ENCODE measurements around the gene CAPN1. TPM values are rescaled to one million over a fixed set of nuclear protein-coding genes. Genes with fewer than 3 reads are reported as not detected.
A peak's percentile ranks its signal among the peaks of the same experiment; 100 is the strongest.
"Not testable (repeated sequence)": the region's sequence is repeated elsewhere in the genome, so short reads cannot be mapped to it uniquely, and the experiment has no call there.

Gene CAPN1
- total RNA-seq, 2 experiments from 2014 or later = 170 to 179 TPM

GRCh38 chr11:65245046-65245445 is 63.3 kb downstream of the CAPN1 start:
- not testable (repeated sequence) for H3K27me3 Mint-ChIP-seq (ENCODE audit: low read depth); DNase-seq; H3K27ac Mint-ChIP-seq; ATAC-seq; H3K4me1 Mint-ChIP-seq (ENCODE audit: low read depth); H3K36me3 Mint-ChIP-seq (ENCODE audit: low read depth); H3K4me3 Mint-ChIP-seq
- ChIA-PET CTCF (interaction anchor here (0.8 kb wide), 1 partner anchor 20 kb away, joined by 4 read pairs; no protein-coding TSS in a partner anchor), POLR2A (interaction anchor here (0.9 kb wide), 1 partner anchor 17 kb away, joined by 3 read pairs; the partner anchor contains the start of gene POLA2)
- peaks cover 12% of the 10 kb centered on the region for H3K9me3 Mint-ChIP-seq (ENCODE audit: insufficient read depth)

- no peak for ATAC-seq
- H3K27ac Mint-ChIP-seq = no peak overlapping the region
- ChIA-PET POLR2A (no interaction called here), CTCF (interaction anchor here (0.7 to 1.9 kb wide), 2 partner anchors 21 to 22 kb away, joined by 3 to 6 read pairs; no protein-coding TSS in a partner anchor)
- no peak overlapping the region for H3K4me3 Mint-ChIP-seq
- no peaks in the 10 kb centered on the region for H3K27me3 Mint-ChIP-seq (ENCODE audit: low read depth)
- H3K36me3 Mint-ChIP-seq (ENCODE audit: low read depth) = peaks cover 3% of the 10 kb centered on the region
- DNase-seq = no peak
- H3K9me3 Mint-ChIP-seq (ENCODE audit: insufficient read depth) = peaks cover 12% of the 10 kb centered on the region
- no peaks in the 10 kb centered on the region for H3K4me1 Mint-ChIP-seq (ENCODE audit: low read depth)
These were observed 64.8 kb downstream of the CAPN1 start for GRCh38 chr11:65246506-65246905.

- H3K4me1 Mint-ChIP-seq (ENCODE audit: low read depth); H3K27ac Mint-ChIP-seq; DNase-seq; H3K36me3 Mint-ChIP-seq (ENCODE audit: low read depth); POLR2A ChIA-PET; ATAC-seq; H3K27me3 Mint-ChIP-seq (ENCODE audit: low read depth); H3K9me3 Mint-ChIP-seq (ENCODE audit: insufficient read depth); H3K4me3 Mint-ChIP-seq: not testable (repeated sequence)
- CTCF ChIA-PET = interaction anchor here (1.0 to 1.9 kb wide), 3 partner anchors 14 to 44 kb away, joined by 3 to 6 read pairs (median 3); no protein-coding TSS in a partner anchor
These were observed 66.5 kb downstream of the CAPN1 start for GRCh38 chr11:65248184-65248710.

GRCh38 chr11:65251476-65251875 is 69.7 kb downstream of the CAPN1 start:
- Mint-ChIP-seq H3K27ac (no peak overlapping the region), H3K27me3 (ENCODE audit: low read depth) (peaks cover 6% of the 10 kb centered on the region), H3K4me3 (no peak overlapping the region), H3K36me3 (ENCODE audit: low read depth) (no peaks in the 10 kb centered on the region), H3K4me1 (ENCODE audit: low read depth) (no peaks in the 10 kb centered on the region), H3K9me3 (ENCODE audit: insufficient read depth) (no peaks in the 10 kb centered on the region)
- ChIA-PET POLR2A (interaction anchor here (0.5 to 0.7 kb wide), 2 partner anchors 10 to 48 kb away, joined by 3 read pairs; partner anchors contain the start of gene POLA2), CTCF (interaction anchor here (0.6 to 2.8 kb wide), 9 partner anchors 11 to 80 kb away, joined by 3 to 24 read pairs (median 6); partner anchors contain the start of gene POLA2)
- no peak for ATAC-seq
- DNase-seq = no peak

- H3K27ac Mint-ChIP-seq = no peak overlapping the region
- H3K4me3 Mint-ChIP-seq = no peak overlapping the region
- peaks cover 9% of the 10 kb centered on the region for H3K4me1 Mint-ChIP-seq (ENCODE audit: low read depth)
- H3K27me3 Mint-ChIP-seq (ENCODE audit: low read depth) = peaks cover 6% of the 10 kb centered on the region
- no peaks in the 10 kb centered on the region for H3K36me3 Mint-ChIP-seq (ENCODE audit: low read depth)
- DNase-seq (no peak), ATAC-seq (no peak)
- POLR2A ChIA-PET = no interaction called here
- CTCF ChIA-PET = interaction anchor here (2.5 kb wide), 1 partner anchor 29 kb away, joined by 7 read pairs; no protein-coding TSS in a partner anchor
- no peaks in the 10 kb centered on the region for H3K9me3 Mint-ChIP-seq (ENCODE audit: insufficient read depth)
These were observed 73.0 kb downstream of the CAPN1 start for GRCh38 chr11:65254724-65255123.

GRCh38 chr11:65258988-65259387 is 77.3 kb downstream of the CAPN1 start:
- H3K9me3 Mint-ChIP-seq (ENCODE audit: insufficient read depth) = no peaks in the 10 kb centered on the region
- peaks cover 14% of the 10 kb centered on the region for H3K36me3 Mint-ChIP-seq (ENCODE audit: low read depth)
- ChIA-PET POLR2A (interaction anchor here (0.7 kb wide), 1 partner anchor 1362 kb away, joined by 4 read pairs; no protein-coding TSS in a partner anchor), CTCF (interaction anchor here (0.9 to 1.3 kb wide), 4 partner anchors 16 to 71 kb away, joined by 3 read pairs; no protein-coding TSS in a partner anchor)
- H3K4me1 Mint-ChIP-seq (ENCODE audit: low read depth) = peaks cover 37% of the 10 kb centered on the region
- peaks cover 5% of the 10 kb centered on the region for H3K27me3 Mint-ChIP-seq (ENCODE audit: low read depth)
- ATAC-seq (no peak), DNase-seq (no peak)
- no peak overlapping the region for H3K4me3 Mint-ChIP-seq
- H3K27ac Mint-ChIP-seq = peak overlapping the region; percentile 20

- Mint-ChIP-seq H3K4me3 (no peak overlapping the region), H3K27ac (no peak overlapping the region)
- CTCF ChIA-PET = interaction anchor here (1.6 kb wide), 1 partner anchor 10 kb away, joined by 5 read pairs; no protein-coding TSS in a partner anchor
These were observed 78.6 kb downstream of the CAPN1 start for GRCh38 chr11:65260302-65260701.

GRCh38 chr11:65260756-65261590 is 79.2 kb downstream of the CAPN1 start:
- H3K27me3 Mint-ChIP-seq (ENCODE audit: low read depth) = no peaks in the 10 kb centered on the region
- H3K4me3 Mint-ChIP-seq = peak overlapping the region; percentile 97
- ATAC-seq (no peak), DNase-seq (no peak)
- ChIA-PET CTCF (interaction anchor here (0.9 to 2.3 kb wide), 11 partner anchors 10 to 151 kb away, joined by 3 to 16 read pairs (median 6); partner anchors contain the start of gene CDC42EP2), POLR2A (interaction anchor here (0.8 to 2.9 kb wide), 23 partner anchors 11 to 337 kb away, joined by 3 to 20 read pairs (median 5); partner anchors contain the start of genes CDC42EP2, FAU, FRMD8 and MALAT1)
- peaks cover 54% of the 10 kb centered on the region for H3K4me1 Mint-ChIP-seq (ENCODE audit: low read depth)
- H3K27ac Mint-ChIP-seq = peak overlapping the region; percentile 94
- H3K9me3 Mint-ChIP-seq (ENCODE audit: insufficient read depth) = no peaks in the 10 kb centered on the region
- peaks cover 29% of the 10 kb centered on the region for H3K36me3 Mint-ChIP-seq (ENCODE audit: low read depth)

More at GRCh38 chr11:65260302-65260701, 78.6 kb downstream of the CAPN1 start:
- ATAC-seq (no peak), DNase-seq (no peak)
- H3K36me3 Mint-ChIP-seq (ENCODE audit: low read depth) = peaks cover 23% of the 10 kb centered on the region
- POLR2A ChIA-PET = interaction anchor here (2.9 kb wide), 1 partner anchor 239 kb away, joined by 20 read pairs; the partner anchor contains the start of gene MALAT1
- no peaks in the 10 kb centered on the region for H3K9me3 Mint-ChIP-seq (ENCODE audit: insufficient read depth)
- no peaks in the 10 kb centered on the region for H3K27me3 Mint-ChIP-seq (ENCODE audit: low read depth)
- peaks cover 47% of the 10 kb centered on the region for H3K4me1 Mint-ChIP-seq (ENCODE audit: low read depth)

Other genes with a start within 250 kb of the CAPN1 start
- gene GPHA2, start 246.0 kb upstream of the CAPN1 start, total RNA-seq = not detected
- gene MAJIN, start 209.8 kb upstream of the CAPN1 start, total RNA-seq = not detected
- gene BATF2, start 185.0 kb upstream of the CAPN1 start, total RNA-seq = under 1 TPM; 0.50 to 0.99 TPM
- 10 to 100 TPM; 69.1 to 79.2 TPM for gene ARL2, start 167.8 kb upstream of the CAPN1 start, total RNA-seq
- gene SNX15, start 154.5 kb upstream of the CAPN1 start, total RNA-seq = 10 to 100 TPM; 21.2 to 25.7 TPM
- gene SAC3D1, start 140.7 kb upstream of the CAPN1 start, total RNA-seq = 10 to 100 TPM; 36.3 to 36.6 TPM
- 1 to 10 TPM; 7.1 to 7.5 TPM for gene NAALADL1, start 123.4 kb upstream of the CAPN1 start, total RNA-seq
- 100 to 1,000 TPM; 127 to 129 TPM for gene CDCA5, start 97.9 kb upstream of the CAPN1 start, total RNA-seq
- 10 to 100 TPM; 28.0 to 28.8 TPM for gene ZFPL1, start 97.7 kb upstream of the CAPN1 start, total RNA-seq
- 100 to 1,000 TPM; 116 to 131 TPM for gene VPS51, start 85.7 kb upstream of the CAPN1 start, total RNA-seq
- 10 to 100 TPM; 25.3 to 26.1 TPM for gene TM7SF2, start 70.1 kb upstream of the CAPN1 start, total RNA-seq
- gene ZNHIT2, start 64.2 kb upstream of the CAPN1 start, total RNA-seq = 10 to 100 TPM; 11.6 to 12.4 TPM
- gene FAU, start 59.8 kb upstream of the CAPN1 start, total RNA-seq = 1,000 to 10,000 TPM in 1 of 2 experiments, 100 to 1,000 TPM in 1; 986 to 1,038 TPM
- gene MRPL49, start 59.6 kb upstream of the CAPN1 start, total RNA-seq = 10 to 100 TPM; 47.3 to 51.1 TPM
- gene SYVN1, start 47.4 kb upstream of the CAPN1 start, total RNA-seq = 10 to 100 TPM; 28.7 to 33.0 TPM
- gene SPDYC, start 11.7 kb upstream of the CAPN1 start, total RNA-seq = not detected
- 10 to 100 TPM; 63.6 to 76.1 TPM for gene POLA2, start 80.0 kb downstream of the CAPN1 start, total RNA-seq
- gene CDC42EP2, start 132.9 kb downstream of the CAPN1 start, total RNA-seq = 1 to 10 TPM in 1 of 2 experiments, under 1 TPM in 1; 0.29 to 1.2 TPM
- 10 to 100 TPM; 56.3 to 56.9 TPM for gene DPF2, start 151.9 kb downstream of the CAPN1 start, total RNA-seq
- 1 to 10 TPM; 1.1 to 1.4 TPM for gene TIGD3, start 172.8 kb downstream of the CAPN1 start, total RNA-seq
- 10 to 100 TPM; 24.5 to 28.2 TPM for gene SLC25A45, start 200.7 kb downstream of the CAPN1 start, total RNA-seq
- gene FRMD8, start 204.7 kb downstream of the CAPN1 start, total RNA-seq = 10 to 100 TPM; 51.0 to 54.7 TPM
- 100 to 1,000 TPM; 212 to 254 TPM for gene NEAT1, start 240.9 kb downstream of the CAPN1 start, total RNA-seq

Measured in activated CD8-positive, alpha-beta T cell treated with anti-CD3 and anti-CD28 coated beads, Interleukin-2, amount 10 ng/mL, durations not matched to agents 7 days and 5 days (primary cell).